Right lobe of liver (tissue), 6 donors: ENCODE measurements around the gene EVA1A. TPM values are rescaled to one million over a fixed set of nuclear protein-coding genes. Genes with fewer than 3 reads are reported as not detected.

Experiments
- ATAC-seq, 4 donors: fragments of 200-7000 bp; cut with Tn5 transposase; one replicate each; pipeline ENCODE4 v1.9.1; 2020; ENCODE audit warnings: mild to moderate bottlenecking in 4 of 4, moderate library complexity in 4 of 4
- DNase-seq, 3 donors: peaks; one replicate each; pipeline ENCODE4 v3.0.0-alpha.2; 2020
- H3K27ac ChIP-seq, 3 donors: fragments of 200-600 bp; one replicate each; pipeline ENCODE4 v1.8.0; 2022
- H3K27me3 ChIP-seq, 2 donors: fragments of 200-600 bp; one replicate each; pipeline ENCODE4 v1.8.0; 2022
- H3K36me3 ChIP-seq, 4 donors: fragments of 200-600 bp; sonication (generic) in 1 of 4; one replicate each; pipeline versions ENCODE4 v1.5.1 to v1.8.0; 2017 to 2022; ENCODE audit warnings: control low read depth in 1 of 4
- H3K4me1 ChIP-seq, 4 donors: fragments of 200-600 bp; sonication (generic) in 1 of 4; one replicate each; pipeline versions ENCODE4 v1.5.1 to v1.8.0; 2017 to 2022; ENCODE audit warnings: control low read depth in 1 of 4
- H3K4me3 ChIP-seq, 3 donors: fragments of 200-600 bp; one replicate each; pipeline ENCODE4 v1.8.0; 2022
- H3K9me3 ChIP-seq, 4 donors: fragments of 200-600 bp; sonication (generic) in 1 of 4; one replicate each; pipeline versions ENCODE4 v1.5.1 to v1.8.0; 2017 to 2022; ENCODE audit warnings: control low read depth in 1 of 4
- POLR2A ChIP-seq: fragments of 450-650 bp; IDR thresholded peaks from one replicate; pipeline ENCODE4 v1.6.1; 2017; ENCODE audit warnings: antibody characterized with exemption, mild to moderate bottlenecking
- WGBS: methylation state at CpG from one replicate; pipeline ENCODE4 v1.1.6; 2018; ENCODE audit warnings: low coverage, low lambda C conversion rate; ENCODE audit not compliant: insufficient coverage; ENCODE audit errors: missing lambda C conversion rate; 5-methylcytosine and 5-hydroxymethylcytosine counted together
- intact Hi-C, 2 donors: fragments of 100-400 bp; cut with DNase I; formaldehyde crosslinking; loops; one replicate each; pipeline versions ENCODE4 v1.11.2 to v1.14.1; 2022
- total RNA-seq, 6 experiments: library from RNA; depleted of rRNA in 2 of 6; stranded (reverse); fragments of >200 nt in 2 of 6; fragmentation: NEBNext Ultra II Directional in 3 of 6; extraction: Animal tissue kit (Norgen Biotek cat#: 25700) in 3 of 6; gene quantifications; one replicate each; pipeline versions ENCODE4 v1.1.0 to v1.2.4, GENCODE V29; 2016 to 2023
- TF ChIP-seq, protein P1 (sequence below), 4 donors: fragments of 200-600 bp in 3 of 4; fragments of 450-650 bp in 1 of 4; IDR thresholded peaks; one replicate each; pipeline versions ENCODE4 v1.5.1 to v1.8.0; 2016 to 2022; ENCODE audit warnings: antibody characterized with exemption in 4 of 4, mild to moderate bottlenecking in 2 of 4
- donor health status: DM: no; HTN: yes; CAD: no.
- donor health status: DM: no; HTN: no; CAD: no.
- donor health status: DM: no; HTN: no; CAD: no.
- donor health status: DM: no; HTN: yes; CAD: no.
- donor health status: DM: no; HTN: yes; CAD: no.

EVA1A gene
- total RNA-seq, 6 experiments from 2014 or later: 30.6 to 125 (median 74.5) TPM

DNA sequence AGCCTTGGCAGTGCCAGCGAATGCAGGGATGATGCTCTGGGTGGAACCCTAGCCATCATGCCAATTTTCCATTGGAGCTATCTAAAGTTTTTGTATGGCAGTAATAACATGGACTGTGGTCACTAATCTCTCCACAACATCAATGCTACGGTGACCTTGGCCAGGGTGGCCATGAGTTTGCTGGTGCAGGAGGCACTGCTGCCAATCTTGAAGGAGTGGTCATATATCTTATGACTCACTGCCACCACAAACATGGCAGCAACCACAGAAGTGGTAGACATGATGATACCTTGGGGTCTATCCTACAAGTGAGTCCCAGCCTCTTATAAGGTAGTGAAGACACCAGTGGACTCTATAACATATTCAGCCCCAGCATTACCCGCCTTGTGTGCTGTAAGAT, 104.6 kb downstream of the EVA1A start:
- Histone ChIP-seq H3K4me3 (no peak overlapping the region), H3K9me3 (no peaks in the 10 kb centered on the region), H3K27ac (no peak overlapping the region), H3K4me1 (no peaks in the 10 kb centered on the region), H3K27me3 (no peaks in the 10 kb centered on the region), H3K36me3 (no peaks in the 10 kb centered on the region)
- intact Hi-C loops: no loop called here
- TF ChIP-seq, protein P1, sequence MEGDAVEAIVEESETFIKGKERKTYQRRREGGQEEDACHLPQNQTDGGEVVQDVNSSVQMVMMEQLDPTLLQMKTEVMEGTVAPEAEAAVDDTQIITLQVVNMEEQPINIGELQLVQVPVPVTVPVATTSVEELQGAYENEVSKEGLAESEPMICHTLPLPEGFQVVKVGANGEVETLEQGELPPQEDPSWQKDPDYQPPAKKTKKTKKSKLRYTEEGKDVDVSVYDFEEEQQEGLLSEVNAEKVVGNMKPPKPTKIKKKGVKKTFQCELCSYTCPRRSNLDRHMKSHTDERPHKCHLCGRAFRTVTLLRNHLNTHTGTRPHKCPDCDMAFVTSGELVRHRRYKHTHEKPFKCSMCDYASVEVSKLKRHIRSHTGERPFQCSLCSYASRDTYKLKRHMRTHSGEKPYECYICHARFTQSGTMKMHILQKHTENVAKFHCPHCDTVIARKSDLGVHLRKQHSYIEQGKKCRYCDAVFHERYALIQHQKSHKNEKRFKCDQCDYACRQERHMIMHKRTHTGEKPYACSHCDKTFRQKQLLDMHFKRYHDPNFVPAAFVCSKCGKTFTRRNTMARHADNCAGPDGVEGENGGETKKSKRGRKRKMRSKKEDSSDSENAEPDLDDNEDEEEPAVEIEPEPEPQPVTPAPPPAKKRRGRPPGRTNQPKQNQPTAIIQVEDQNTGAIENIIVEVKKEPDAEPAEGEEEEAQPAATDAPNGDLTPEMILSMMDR (IDR thresholded peaks at IDR 0.05): no peak
- TF ChIP-seq POLR2A: no peak
- no peak for DNase-seq
- WGBS: 75% methylated on average over 1 of the region's 3 CpGs
- ATAC-seq: no peak

DNA sequence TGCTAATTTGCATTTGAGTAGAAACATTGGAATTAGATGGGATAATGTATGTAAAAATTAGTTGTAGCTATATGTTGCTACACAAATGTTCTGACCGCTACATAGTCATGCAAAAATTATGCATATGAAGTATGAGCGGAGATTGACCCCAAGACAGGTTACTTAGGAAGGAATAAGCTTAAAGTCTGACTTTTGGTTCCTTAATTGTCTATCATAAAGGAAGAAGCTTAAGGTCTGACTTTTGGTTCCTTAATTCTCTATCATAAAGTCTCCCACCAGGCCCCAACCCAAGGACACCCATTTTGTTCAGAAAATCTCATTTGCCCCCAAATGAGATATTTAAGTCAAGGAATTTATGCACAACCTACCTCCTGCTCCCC, 106.5 kb downstream of the EVA1A start:
- Histone ChIP-seq H3K27ac (no peak overlapping the region), H3K9me3 (no peaks in the 10 kb centered on the region), H3K4me3 (no peak overlapping the region), H3K36me3 (no peaks in the 10 kb centered on the region), H3K27me3 (no peaks in the 10 kb centered on the region), H3K4me1 (no peaks in the 10 kb centered on the region)
- ATAC-seq (no peak), DNase-seq (no peak)
- WGBS: 65% methylated on average over 2 of the region's 2 CpGs
- intact Hi-C loops: no loop called here
- TF ChIP-seq, protein P1 (IDR thresholded peaks at IDR 0.05): no peak
- no peak for TF ChIP-seq POLR2A

DNA sequence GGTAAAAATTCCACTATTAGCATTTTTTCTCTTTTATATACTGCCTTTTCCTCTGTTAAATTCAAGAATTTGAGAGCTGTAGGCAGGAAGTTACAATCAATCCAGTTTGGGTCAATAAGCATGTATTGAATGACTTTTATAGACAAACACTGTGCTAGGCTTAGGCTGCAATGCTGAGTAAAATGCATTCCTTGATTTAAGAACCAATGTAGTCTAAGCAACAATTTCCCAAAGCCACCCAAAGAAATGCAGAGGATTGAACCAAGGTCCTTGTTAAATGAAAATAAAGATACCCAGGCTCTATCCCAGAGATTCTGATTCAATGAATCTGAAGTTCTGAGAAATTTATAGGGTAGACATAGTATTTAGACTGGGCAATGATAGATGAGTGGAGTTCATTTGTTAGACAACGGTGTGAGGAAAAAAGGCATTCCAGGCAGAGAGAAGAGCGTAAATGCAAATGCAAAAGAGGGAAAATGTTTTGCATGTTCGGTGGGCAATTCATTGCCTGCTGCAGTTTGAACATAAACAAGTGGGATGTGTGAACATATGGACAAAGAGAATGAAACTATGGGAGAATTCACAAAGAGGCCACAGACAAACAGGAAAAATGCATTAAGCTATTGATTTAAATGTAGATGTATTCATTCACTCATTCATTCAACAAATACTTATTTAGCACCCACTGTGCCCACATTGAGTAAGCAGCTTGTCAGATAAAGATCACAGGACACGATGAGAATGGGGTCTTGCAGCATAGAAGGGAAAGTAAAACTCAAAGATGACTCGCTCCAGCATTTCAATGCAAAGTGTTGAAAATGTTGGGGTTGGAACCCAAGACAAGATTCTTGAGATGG, 107.1 kb downstream of the EVA1A start:
- Histone ChIP-seq H3K9me3 (no peaks in the 10 kb centered on the region), H3K36me3 (no peaks in the 10 kb centered on the region), H3K4me3 (no peak overlapping the region), H3K4me1 (no peaks in the 10 kb centered on the region), H3K27ac (no peak overlapping the region), H3K27me3 (no peaks in the 10 kb centered on the region)
- DNase-seq: no peak
- WGBS: 72% methylated on average over 5 of the region's 5 CpGs
- TF ChIP-seq, protein P1 (IDR thresholded peaks at IDR 0.05): no peak
- intact Hi-C loops: no loop called here
- ATAC-seq: no peak

DNA sequence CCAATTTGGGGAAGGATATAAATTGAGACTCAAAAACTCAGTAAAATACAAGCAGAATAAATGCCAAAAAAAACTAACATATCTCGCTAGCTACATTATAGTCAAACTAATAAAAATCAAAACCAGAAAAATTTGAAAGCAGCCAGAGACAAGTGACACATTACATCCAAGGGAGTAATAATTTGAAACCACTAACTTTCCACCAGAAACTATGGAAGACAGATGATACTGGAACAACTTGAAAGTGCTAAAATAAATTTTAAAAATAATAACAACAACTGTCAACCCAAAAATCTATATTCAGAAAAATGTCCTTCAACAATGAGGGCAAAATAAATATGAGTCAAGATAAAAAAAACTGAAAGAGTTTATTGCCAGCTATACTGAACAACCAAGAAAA, 110.7 kb downstream of the EVA1A start:
- ATAC-seq (no peak), DNase-seq (no peak)
- TF ChIP-seq POLR2A: no peak
- TF ChIP-seq, protein P1 (IDR thresholded peaks at IDR 0.05): no peak
- intact Hi-C loops: no loop called here
- Histone ChIP-seq H3K9me3 (no peaks in the 10 kb centered on the region), H3K4me1 (no peaks in the 10 kb centered on the region), H3K4me3 (no peak overlapping the region), H3K36me3 (no peaks in the 10 kb centered on the region), H3K27ac (no peak overlapping the region), H3K27me3 (no peaks in the 10 kb centered on the region)
- WGBS: 94% methylated on average over 1 of the region's 1 CpG
